ENCODE measurements around the gene RNF123.
"Not testable (repeated sequence)": the region's sequence is repeated elsewhere in the genome, so short reads cannot be mapped to it uniquely, and the experiment has no call there.

The RNF123 gene

DNA sequence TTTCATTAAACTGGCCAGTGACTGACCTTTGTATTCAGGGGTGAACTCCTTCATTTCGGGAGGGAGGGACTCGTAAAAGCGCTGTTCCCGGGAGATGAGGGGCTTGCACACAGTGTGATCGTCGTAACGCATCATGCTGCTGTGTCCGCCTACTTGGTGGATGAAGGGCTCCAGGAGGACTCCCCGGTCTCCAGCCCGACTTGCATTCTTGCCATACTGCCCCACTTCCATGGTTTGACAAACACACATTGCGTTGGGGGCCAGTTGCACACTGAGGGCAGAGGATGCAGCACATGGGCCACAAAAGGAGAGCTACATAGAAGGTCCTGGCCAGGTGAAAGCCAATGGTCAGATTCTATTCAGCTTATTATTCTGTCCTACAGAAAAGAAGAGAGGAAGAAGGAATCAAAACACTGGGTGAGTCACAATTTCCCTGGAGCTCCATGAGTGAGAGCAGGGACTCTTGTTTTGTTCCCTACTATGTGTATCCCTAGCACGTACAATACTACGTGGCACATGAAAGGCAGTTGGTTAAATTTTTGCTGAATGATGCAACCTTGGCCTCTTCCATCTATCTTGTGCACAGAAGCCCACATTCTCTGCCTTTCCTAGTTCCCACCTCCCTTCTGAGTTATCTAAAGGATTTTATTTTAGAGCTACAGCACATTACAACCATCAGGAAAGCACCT, 58.6 kb downstream of the RNF123 start:
- no peak for DNase-seq (ENCODE audit: low read depth in 2 of 2)

GRCh38 chr3:49748874-49749273, 59.5 kb downstream of the RNF123 start:
- DNase-seq (ENCODE audit: low read depth in 2 of 2): not testable (repeated sequence)

DNA sequence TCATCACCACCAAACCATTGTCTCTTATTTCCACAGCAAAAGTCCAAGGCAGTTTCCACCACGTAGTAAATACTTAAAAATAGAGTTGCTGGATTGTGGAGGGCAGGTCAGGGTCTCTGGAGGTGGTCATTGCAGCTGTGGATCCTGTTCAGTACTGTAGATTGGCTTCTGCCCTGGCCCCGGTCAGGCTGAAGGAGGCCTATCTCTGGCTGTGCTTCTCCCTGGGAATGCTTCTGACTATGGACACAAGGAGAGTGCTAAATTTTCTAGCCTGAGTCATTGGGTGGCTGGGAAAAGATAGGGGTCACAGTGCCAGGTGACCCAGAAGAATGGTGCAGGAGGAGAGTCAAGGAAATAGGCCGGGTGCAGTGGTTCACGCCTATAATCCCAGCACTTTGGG, 60.7 kb downstream of the RNF123 start:
- DNase-seq (ENCODE audit: low read depth in 2 of 2): no peak

GRCh38 chr3:49751501-49751900, 62.1 kb downstream of the RNF123 start:
- DNase-seq (ENCODE audit: low read depth in 2 of 2): no peak

DNA sequence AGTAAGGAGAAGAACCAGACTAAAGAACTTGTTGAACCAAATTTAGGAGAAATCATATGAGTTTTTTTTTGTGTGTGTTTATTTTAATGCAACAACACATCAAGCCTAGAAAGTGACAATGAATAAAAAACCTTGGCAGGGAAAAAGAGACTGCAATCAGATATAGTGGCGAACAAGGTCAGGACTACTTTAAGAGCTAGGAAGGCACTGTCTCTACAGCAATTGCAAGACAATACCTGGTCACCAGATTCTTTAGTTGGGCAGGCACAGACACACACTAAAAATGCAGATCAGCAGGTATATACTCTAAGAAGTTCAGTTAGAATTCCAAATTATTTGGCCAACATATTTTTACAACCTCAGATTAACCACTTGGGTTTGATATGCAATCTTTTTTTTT, 65.2 kb downstream of the RNF123 start:
- DNase-seq (ENCODE audit: low read depth in 2 of 2): no peak

DNA sequence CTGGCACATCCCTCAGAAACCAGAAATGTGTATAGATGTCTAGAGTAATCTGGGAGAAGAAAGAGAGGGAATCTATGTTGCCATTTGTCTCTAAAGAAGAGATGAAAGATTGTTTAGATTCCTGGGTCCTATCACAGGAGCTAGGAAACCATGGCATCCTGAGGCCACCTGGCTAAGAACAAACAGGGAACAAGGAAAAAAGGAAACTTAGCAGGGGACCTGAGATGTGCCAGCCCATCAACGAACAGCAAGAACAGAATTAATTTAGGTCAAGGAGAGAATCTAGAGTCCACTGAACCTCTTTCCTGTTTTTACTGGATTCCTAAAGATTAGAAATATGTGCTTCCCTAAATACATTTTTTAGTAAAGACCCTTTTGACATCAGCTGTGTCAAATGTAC, 66.7 kb downstream of the RNF123 start:
- no peak for DNase-seq (ENCODE audit: low read depth in 2 of 2)

GRCh38 chr3:49757197-49757596, 67.8 kb downstream of the RNF123 start:
- DNase-seq (ENCODE audit: low read depth in 2 of 2): no peak

DNA sequence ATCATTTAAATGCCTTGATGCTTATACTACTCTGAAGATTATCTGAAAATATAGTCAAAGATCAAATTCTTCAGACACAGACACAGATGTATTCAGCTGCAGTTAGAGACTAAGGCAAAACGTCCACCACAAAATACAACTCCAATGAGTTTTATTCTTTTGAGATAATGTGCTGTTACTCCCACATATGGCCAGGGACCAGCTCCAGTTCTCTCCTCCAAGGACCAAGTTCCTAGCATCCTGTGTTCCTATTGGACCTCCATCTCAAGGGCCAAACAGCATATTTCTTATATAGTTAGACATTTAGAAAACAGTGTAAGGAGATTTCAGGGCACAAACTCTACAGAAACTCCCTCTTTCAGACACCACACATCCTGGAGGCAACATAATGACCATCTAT, 69.9 kb downstream of the RNF123 start:
- DNase-seq (ENCODE audit: low read depth in 2 of 2): no peak

DNA sequence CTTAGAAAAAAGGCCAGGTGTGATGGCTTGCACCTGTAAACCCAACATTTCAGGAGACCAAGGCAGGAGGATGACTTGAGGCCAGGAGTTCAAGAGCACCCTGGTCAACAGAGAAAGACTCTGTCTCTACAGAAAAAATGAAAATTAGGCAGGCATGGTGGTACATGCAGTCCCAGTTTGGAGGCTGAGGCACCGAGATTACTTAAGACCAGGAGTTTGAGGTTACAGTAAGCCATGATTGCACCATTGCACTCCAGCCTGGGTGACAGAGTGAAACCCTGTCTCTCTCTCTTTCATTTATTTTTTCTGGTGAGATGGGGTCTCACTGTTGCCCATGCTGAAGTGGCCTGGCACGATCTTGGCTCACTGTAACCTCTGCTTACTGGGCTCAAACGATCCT, 72.3 kb downstream of the RNF123 start:
- DNase-seq (ENCODE audit: low read depth in 2 of 2): no peak

GRCh38 chr3:49763981-49764380, 74.6 kb downstream of the RNF123 start:
- DNase-seq (ENCODE audit: low read depth in 2 of 2): no peak

- no peak for DNase-seq (ENCODE audit: low read depth in 2 of 2)
Observed at GRCh38 chr3:49769286-49769915, 80.0 kb downstream of the RNF123 start.

GRCh38 chr3:49769926-49770325, 80.6 kb downstream of the RNF123 start:
- DNase-seq (ENCODE audit: low read depth in 2 of 2): no peak

Measured in activated CD4-positive, alpha-beta T cell treated with anti-CD3 and anti-CD28 coated beads for 24 hours (primary cell).